Measurements from ENCODE around the gene DPP7.
"Not testable (repeated sequence)": the region's sequence is repeated elsewhere in the genome, so short reads cannot be mapped to it uniquely, and the experiment has no call there.

Gene DPP7

DNA sequence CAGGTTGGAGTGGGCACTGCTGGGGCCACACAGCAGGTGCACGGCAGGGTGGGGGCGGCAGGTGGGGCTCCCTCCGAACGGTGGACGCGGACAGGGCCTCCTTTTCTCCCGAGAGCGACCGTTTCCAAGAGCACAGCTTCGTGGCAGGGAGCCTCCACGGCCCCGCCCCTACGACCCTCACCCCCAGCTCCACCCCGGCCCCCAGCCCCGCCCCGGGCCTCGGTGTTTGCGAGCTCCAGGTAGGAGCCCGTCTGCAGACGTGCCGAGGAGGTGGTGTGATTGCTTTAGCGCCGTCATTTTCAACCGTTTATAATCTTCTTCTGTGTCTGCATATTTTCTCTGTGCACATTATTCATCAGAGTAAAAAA lies 33.2 kb upstream of the DPP7 start:
- no peak for DNase-seq

DNA sequence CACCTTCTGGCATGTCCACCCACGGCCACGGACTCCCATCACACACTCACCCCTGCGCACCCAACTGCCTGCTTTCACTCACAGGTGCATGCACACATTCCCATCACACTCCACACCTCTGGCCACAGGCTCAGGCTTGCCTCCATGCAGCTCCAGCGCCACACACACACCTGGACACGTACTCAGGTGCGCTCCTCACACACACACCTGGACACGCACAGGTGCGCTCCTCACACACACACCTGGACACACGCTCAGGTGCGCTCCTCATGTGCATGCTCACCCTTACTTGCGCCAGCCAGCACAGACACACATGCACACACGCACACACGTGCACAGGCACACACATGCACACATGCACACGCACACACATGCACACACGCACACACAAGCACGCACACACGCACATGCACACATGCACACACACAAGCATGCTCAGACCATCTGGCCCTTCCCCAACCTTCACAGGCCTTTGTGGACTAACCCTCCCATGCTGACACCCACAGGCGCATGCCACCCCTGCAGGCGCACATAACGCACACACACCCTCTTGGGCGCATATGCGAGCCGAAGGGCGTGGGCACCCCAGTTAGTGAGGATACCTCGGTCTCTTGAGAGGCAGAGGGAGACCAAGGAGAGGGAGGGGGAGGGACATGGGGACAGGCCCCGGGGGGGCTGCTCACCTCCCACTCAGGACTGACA lies 32.7 kb upstream of the DPP7 start:
- DNase-seq, result no peak

DNA sequence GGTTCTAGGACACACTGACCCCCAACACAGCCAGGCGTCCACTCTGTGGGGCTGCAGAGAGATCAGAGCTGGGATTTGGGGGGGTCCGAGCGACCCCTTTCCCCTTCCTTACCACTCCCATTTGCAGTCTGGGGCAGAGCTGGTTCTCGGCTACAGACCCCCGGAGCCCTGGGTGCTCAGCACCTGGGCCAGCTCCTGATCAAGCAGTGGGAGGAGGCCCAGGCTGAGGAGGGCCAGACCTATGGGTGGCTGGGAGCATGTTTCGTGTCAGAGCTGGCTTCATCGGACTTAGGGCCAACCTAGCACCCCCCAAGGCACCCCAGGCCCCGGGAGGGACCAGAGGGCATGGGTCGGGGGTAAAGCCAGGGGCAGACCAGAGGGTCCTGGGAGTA lies 32.0 kb upstream of the DPP7 start:
- no peak for DNase-seq

DNA sequence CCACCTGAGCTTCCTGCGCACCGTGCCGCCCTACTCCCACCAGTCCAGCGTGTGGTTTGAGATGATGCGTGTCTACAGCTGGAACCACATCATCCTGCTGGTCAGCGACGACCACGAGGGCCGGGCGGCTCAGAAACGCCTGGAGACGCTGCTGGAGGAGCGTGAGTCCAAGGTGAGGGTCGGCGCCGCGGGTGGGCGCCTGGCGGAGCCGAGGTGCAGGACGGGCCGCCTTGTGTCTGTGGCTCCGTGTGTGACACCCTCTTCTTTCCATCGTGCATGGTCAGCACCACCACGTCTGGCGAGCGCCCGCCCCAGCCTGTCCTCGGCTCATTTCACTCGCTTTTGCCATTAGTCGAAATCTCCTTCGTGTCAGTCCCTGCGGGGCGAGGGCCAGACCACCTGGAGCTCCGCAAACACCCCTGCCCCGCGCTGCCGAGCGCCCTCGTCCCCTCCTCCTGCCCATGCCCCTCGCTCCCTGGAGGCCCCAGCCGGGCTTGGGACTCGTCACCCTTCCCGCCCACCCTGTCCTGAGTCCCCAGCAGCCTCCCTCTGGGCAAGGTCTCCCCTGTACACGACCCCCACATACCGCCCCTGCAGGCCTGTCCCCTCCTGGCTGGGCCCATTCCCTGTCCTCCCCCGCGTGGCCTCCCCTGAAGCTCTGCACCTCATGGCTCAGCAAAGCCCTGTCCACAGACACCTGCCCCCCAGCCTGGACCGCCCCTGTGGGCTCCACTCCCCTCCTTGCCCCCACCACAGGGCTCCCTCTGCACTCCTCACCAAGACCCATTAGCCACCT lies 31.4 kb upstream of the DPP7 start:
- no peak for DNase-seq

DNA sequence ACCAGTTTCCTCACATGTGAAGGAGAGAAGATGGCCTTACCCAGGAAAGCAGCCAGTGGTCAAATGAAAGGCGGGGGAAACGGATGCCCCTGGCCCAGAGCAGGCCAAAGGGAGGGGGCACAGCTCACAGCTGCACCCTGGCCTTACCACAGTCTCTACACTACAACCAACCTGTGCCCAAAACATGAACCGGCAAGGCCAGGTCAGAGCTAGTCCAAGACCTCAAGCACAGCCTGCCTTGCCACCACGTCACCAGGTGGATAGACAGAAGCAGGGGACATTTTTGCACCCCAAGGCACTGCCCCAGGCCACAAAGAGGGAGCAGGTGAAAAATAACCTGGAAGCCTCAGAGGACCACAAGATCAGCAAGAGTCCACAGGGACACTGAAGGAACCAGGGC lies 28.9 kb upstream of the DPP7 start:
- no peak for DNase-seq

DNA sequence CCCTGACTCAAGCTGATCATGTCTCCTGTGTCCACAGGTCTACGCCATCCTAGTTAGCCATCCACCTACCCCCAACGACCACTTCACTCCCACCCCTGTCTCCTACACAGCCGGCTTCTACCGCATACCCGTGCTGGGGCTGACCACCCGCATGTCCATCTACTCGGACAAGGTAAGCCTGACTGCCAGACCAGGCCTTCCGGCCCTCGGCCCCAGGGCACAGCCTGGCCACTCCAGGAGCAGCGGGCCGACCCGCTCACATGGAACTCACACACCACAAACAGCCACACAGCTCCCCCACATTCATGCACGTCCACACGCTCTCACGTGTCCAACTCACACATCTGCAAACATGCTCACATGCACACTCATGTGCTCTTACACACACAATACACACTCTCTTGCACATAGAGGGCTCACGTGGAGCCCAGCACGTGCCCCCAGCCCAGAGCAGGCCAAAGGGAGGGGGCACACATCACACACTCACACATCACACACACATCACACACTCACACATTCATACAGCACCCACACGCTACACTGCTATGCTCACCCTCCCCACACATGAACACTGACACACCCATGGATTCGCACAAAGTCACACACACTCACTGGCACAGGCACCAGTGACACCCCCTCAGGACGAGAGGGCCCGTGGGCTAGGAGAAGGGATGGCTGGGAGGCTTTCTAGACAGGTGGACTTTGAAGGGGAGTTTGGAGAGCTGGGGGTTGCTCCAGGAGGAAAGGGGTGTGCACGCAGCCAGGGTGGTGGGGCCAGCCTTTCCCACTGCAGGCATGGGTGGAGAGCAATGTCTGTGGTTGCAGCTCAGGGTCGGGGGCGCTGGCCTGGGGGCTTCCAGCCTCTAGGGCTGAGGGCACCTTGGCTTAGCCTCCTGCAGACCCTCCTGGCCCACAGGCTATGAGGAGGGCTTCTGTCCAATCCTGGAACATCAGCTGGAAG lies 27.7 kb upstream of the DPP7 start:
- no peak for DNase-seq

DNA sequence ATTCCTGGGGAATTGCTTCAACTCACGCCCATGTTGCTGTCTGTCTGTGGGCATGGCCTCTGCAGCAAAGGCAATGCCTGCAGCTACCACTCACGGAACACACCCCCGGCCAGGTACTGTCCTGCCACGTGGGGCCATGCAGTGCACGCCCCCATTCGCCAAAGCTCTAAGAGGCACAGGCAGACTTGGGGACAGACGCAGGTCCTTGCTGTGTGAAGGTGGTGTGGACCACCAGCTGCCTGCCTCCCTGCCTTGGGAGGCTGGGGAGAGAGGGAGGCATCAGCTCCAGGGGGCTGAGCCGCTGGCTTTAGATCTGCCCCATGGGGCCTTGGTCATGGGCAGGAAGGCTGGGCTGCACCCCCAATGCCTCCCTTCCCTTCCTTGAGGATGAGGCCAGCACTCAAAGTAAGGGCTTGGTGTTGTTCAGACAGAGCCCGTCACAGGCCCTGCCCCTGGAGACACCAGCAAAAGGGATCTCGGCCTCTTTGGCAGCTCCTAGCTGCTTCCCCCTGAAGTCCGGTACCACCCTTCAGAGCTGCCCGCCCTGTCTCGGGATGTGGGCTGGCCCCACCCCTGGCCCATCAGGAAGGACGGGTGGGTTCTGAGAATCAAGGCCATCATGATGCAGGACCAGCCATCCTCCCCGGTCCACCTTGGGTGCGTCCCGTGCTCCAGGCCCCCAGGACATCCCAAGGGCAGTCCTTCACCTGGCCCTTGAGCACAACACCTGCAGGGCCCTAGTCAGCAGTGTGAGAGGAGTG lies 26.7 kb upstream of the DPP7 start:
- no peak for DNase-seq

DNA sequence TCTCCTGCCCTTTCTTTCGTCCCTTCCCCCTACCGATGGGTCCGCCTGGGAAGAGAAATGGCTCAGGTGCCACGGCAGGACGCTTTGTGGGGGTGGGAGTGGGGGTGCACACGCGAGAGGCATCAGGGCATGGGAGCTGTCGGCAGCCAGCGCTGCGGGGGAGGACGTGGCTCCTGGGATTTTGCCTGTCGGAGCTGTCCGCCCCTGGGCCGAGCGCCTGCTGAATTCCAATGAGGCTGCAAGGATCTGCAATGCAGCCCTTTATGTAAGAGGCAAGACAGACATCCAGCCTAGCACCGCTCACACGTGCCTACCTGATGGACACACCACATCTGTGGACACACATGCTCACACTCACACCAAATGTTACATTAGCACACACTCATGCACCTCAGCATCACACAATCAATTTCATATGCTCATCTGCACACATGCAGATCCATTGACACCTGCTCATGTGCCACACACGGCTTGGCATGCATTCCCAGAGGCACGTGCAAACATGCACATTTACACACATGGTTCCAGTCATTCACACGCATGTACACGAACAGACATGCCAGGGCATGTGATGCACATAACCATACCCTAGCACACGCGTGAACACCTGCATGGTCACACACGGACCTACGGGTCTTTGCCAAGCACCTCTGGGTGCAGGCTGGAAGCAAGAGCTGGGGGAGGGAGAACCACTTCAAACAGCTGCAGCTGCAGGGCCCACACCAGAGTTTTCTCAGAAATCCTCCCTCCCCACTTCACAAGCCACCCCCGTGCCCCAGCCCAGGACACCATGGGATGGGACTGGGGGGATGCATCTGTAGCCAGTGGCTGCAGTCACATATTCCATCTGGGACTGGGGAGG lies 25.8 kb upstream of the DPP7 start:
- no peak for DNase-seq

DNA sequence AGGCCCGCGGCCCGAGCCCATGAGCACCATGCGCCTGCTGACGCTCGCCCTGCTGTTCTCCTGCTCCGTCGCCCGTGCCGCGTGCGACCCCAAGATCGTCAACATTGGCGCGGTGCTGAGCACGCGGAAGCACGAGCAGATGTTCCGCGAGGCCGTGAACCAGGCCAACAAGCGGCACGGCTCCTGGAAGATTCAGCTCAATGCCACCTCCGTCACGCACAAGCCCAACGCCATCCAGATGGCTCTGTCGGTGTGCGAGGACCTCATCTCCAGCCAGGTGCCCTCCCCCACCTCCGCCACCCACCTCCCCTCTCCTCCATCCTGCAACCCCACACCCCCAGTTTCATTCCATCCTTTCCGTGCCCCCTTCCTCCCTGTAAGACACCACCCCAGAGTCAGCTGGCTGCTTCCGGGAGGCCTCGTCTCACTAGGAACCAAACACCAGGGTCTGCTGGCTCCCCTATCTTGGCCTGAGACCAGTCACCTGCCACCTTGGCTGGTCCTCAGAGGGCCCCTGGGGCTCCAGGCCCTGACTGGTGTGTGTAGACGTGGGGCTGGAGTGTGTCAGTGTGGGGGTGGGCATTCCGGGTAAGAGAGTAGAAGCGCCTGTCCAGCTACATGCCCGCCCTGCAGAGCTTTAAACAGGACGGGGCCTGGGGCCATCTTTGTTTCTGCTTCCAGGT lies 25.1 kb upstream of the DPP7 start:
- DNase-seq, result no peak

DNA sequence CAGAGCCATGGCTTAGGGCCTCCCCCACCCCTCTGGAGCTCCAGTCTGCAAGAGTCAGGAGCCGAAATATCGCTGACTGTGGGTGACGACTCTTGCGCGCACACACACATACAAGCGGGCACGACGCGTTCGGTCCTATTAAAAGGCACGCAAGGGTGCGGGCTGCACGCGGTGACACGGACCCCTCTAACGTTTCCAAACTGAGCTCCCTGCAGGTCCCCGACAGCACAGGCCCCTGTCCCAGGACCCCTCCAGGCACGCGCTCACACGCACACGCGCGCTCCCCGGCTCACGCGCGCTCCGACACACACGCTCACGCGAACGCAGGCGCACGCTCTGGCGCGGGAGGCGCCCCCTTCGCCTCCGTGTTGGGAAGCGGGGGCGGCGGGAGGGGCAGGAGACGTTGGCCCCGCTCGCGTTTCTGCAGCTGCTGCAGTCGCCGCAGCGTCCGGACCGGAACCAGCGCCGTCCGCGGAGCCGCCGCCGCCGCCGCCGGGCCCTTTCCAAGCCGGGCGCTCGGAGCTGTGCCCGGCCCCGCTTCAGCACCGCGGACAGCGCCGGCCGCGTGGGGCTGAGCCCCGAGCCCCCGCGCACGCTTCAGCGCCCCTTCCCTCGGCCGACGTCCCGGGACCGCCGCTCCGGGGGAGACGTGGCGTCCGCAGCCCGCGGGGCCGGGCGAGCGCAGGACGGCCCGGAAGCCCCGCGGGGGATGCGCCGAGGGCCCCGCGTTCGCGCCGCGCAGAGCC lies 24.4 kb upstream of the DPP7 start, which contains the start of gene GRIN1:
Gene GRIN1, plus strand, starts transcription at position 433 of the 746 bp plus-strand sequence. CDS start 333 bp downstream, outside the sequence.
- DNase-seq, result peak; percentile 76

DNA sequence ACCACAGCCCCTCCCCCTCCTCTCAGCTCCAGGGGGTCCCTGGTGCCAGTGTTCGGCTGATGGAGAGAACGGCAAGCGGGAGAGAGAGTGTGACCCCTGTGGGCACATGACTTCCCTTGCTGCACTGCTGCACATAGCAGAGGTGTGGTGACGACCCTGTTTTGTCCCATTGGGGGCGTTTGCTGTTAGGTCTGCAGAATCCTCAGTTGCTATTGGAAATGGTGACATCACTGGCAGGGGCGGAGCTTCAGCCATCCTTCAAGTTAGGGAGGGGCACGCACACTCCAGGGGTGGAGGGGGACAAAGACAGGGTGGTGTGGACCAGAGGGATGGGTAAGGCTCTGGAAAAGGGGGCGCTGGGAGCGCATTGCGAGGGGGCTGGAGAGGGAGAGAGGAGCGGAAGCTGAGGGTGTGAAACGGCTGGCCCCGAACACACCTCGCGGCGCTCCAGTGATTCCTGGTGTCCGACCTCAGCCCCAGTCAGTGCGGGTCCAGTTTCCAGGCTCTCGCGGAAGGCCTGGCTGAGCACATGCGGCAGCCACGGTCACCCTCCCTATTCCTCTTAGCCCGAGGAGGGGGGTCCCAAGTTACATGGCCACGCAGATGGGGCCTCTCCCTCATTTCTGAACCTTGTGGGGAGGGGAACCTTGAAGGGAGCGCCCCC lies 23.7 kb upstream of the DPP7 start:
- DNase-seq, result peak; percentile 78

DNA sequence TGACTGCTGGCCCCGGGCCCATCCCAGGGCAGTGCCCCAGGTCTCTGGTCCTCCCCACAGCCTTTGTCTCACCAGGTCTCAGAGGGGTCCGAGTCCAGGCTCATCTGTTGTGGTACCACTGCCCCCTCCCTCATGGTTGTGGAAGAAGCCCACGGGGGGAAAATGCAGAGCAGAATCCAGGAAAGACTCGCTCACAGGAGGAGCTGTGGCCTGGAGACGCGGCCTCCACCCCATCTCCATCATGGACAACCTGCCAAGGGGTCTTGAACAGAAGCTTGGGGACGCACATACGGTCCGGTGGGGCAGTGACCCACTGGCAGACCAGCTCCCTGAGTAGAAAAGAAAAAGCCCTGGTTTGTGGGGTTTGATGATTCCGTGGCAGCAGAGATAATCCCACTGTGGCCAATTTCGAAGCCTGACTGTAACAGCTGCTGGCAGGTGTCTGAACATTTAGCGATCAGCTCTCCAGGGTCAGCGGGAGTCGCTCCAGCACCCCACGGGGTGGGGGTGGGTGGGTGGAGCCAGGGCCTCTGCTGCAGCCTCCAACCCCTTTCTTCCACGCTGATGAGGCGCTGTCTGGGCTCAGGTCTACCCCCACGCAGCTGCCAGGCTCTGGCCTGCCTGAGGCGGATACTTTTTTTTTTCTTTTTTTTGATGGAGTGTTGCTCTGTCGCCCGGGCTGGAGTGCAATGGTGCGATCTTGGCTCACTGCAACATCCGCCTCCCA lies 22.5 kb upstream of the DPP7 start:
- no peak for DNase-seq

DNA sequence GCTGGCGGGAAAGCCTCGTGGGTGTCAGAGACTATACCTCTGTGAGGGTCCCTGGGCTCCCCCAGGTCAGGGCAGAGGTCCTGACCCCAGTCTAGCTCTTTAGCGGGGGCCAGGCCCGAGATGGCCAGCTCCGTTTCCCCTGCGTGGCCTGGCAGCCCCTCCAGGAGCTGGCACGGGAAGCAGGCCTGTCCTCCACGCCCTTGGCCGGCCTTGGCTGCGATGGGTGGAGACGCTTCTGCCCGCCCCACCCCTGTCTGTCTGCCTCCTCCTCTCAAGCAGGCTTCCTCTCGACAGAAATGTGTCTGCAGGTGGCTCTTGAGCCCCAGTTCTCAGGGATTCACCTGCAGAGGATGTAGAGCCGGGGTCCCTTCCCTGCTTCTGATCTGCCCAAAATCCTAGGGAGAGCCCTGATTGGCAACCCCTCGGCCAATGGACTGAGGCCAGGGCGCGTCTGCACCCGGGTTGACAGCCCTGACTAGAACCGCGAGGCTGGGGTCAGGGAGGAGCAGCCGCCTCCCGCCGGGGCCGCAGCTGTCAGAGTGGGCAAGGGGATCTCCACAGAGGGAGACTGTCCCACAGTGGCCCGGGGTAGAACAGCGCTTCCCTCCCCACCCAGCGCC lies 21.8 kb upstream of the DPP7 start:
- DNase-seq, result no peak

DNA sequence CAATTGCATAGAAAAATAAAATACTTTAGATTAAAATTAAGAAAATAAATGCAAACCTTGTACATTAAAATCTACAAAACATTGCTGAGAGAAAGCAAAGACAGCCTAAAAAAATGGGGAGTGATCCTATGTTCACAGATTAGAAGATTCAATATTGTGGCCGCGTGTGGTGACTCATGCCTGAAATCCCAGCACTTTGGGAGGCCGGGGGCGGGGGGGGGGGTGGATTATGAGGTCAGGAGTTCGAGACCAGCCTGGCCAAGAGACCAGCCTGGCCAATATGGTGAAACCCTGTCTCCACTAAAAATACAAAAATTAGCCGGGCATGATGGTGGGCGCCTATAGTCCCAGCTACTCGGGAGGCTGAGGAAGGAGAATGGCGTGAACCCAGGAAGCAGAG lies 20.6 kb upstream of the DPP7 start:
- DNase-seq, result not testable (repeated sequence)

DNA sequence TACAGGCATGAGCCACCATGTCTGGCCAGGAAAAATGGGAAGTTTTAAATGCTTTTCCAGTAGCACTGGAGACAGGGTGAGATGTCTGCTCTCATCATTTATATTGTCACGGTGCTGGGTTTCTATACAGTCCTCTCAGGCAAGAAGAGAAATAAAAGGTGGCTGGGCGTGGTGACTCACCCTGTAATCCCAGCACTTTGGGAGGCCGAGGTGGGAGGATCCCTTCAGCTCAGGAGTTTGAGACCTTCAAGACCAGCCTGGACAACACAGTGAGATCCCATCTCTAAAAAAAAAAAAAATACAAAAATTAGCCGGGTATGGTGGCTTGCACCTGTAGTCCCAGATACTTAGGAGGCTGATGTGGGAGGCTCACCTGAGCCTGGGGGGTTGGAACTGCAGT lies 19.7 kb upstream of the DPP7 start:
- no peak for DNase-seq

DNA sequence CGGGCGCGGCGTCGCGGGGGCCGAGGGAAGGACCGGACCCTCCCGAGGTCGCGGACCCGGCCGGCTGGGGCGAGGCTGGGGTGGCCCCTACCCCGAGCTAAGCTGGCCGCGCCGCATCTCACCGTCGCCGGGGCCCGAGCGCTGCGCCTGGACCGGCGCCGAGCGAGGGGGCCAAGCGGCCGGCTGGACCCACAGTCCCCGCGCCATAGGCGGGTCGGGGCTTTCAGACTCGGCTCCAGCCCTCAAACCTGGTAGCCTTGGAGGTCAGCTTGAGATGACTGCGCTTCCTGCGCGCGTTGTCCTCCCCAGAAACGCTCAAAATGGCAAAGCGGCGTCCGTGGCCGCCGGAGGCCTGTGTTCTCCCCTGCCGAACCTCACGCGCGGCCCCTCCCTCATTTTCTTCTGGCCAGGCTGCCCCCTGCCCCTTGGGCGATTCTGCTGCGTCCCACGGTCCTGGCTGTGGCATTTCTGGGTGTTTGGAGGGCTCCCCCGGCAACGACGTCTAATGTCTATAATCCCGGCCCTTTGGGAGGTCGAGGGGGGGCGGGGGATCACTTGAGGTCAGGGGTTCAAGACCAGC lies 15.7 kb upstream of the DPP7 start:
- no peak for DNase-seq

DNA sequence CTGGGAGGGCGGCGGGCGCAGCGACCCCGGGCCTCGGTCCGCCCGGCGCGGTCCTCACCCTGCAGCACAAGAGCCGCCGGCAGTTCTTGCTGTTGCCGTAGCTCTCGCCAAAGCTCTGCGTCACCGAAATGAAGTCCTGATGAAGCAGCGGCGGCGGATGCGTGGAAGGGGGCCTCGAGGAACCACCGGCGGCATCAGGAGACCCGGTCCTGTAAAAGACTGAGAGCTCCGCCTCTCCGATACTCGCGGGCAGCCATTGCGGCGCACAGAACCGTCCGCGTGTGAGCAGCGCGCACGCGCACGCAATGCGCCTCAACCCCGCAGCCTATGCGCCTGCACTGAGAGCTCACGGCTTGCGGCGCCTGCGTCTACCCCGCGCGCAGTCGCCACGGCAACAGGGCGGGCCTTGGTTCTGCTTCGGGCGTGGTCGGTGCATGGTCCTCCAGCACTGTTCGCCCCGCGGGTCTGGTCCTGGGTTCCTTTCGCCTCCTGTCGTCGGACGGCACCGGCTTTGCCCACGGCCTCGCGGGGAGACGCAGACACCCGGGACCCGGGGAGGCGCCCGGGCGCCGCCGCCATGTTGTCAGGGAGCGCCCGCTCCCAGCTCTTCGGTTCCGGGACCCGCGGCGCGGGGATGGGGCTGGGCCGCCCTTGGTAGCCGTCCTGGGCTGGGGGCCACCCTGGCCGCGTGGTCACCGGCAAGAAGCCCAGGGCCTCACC lies 15.1 kb upstream of the DPP7 start:
- peak; percentile 96 for DNase-seq
